Vagina (tissue), 2 donors: Measurements from ENCODE around the gene EGLN2. TPM values are rescaled to one million over a fixed set of nuclear protein-coding genes. Genes with fewer than 3 reads are reported as not detected.
A peak's percentile ranks its signal among the peaks of the same experiment; 100 is the strongest.
"Not testable (repeated sequence)": the region's sequence is repeated elsewhere in the genome, so short reads cannot be mapped to it uniquely, and the experiment has no call there.

Experiments used
- DNase-seq, 2 donors: peaks; one replicate each; pipeline ENCODE4 v3.0.0-alpha.2; 2017; ENCODE audit errors: extremely low spot score in 2 of 2
- H3K27ac ChIP-seq: fragments of 200-600 bp; sonication (generic); one replicate; pipeline ENCODE4 v1.5.1; 2019
- H3K27me3 ChIP-seq: fragments of 200-600 bp; sonication (generic); one replicate; pipeline ENCODE4 v1.5.1; 2019
- H3K36me3 ChIP-seq, 2 donors: fragments of 200-600 bp; sonication (generic); one replicate each; pipeline ENCODE4 v1.5.1; 2017 to 2019
- H3K4me1 ChIP-seq: fragments of 200-600 bp; sonication (generic); one replicate; pipeline ENCODE4 v1.5.1; 2019
- H3K4me3 ChIP-seq, 2 donors: fragments of 200-600 bp; sonication (generic); 1 replicate in 1 of 2; 2 replicates in 1 of 2; pipeline ENCODE4 v1.5.1; 2016 to 2019
- H3K9me3 ChIP-seq: fragments of 200-600 bp; sonication (generic); one replicate; pipeline ENCODE4 v1.5.1; 2019
- POLR2A ChIP-seq, 2 donors: fragments of 450-650 bp; IDR thresholded peaks; one replicate each; pipeline ENCODE4 v1.6.1; 2017; ENCODE audit warnings: antibody characterized with exemption in 2 of 2, mild to moderate bottlenecking in 2 of 2, moderate library complexity in 2 of 2
- POLR2AphosphoS5 ChIP-seq, 2 donors: sonication (generic); formaldehyde crosslinking; IDR thresholded peaks; one replicate each; pipeline ENCODE4 v1.9.0; 2017; ENCODE audit warnings: antibody characterized with exemption in 2 of 2, mild to moderate bottlenecking in 2 of 2, low read depth in 1 of 2; ENCODE audit not compliant: insufficient read depth in 1 of 2
- intact Hi-C: fragments of 100-400 bp; cut with DNase I; formaldehyde crosslinking; loops from one replicate; pipeline ENCODE4 v1.15.1; 2023
- total RNA-seq: library from RNA; depleted of rRNA; stranded (reverse); fragments of >200 nt; gene quantifications from one replicate; pipeline ENCODE4 v1.2.3, GENCODE V29; 2016
- TF ChIP-seq, protein P1 (sequence below), 3 experiments: fragments of 450-650 bp in 2 of 3; fragments of 200-600 bp in 1 of 3; sonication (generic) in 1 of 3; IDR thresholded peaks; one replicate each; pipeline ENCODE4 v1.5.1; 2017 to 2019; ENCODE audit warnings: antibody characterized with exemption in 3 of 3, mild to moderate bottlenecking in 2 of 3, moderate library complexity in 2 of 3

Gene EGLN2
- total RNA-seq, 1 donor from 2014 or later: 76.9 TPM

DNA sequence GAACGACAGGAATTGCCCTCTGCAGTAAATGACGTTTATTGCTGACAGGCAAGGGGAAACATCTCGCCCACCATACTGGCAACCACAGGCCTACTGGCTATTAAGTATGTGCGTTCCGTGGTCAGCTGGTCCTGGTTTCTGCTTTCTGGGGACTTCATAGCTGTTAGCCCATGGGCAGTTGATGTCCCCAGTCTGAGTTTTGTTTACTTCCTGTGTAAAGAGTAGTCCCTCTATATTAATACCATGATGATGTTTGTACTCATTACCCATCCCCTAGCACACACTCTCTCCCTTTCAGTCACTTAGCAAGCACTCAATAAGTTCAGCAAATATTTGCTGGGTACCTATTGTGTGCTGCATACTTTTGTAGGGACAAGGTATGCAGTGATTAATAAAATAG is 30.1 kb upstream of the EGLN2 start:
- no peak for DNase-seq
- H3K9me3 ChIP-seq: no peaks in the 10 kb centered on the region
- H3K27ac ChIP-seq: no peak overlapping the region
- intact Hi-C loops: no loop called here
- H3K27me3 ChIP-seq: no peaks in the 10 kb centered on the region
- peaks cover 0 to 31% of the 10 kb centered on the region in 2 donors for H3K36me3 ChIP-seq
- no peaks in the 10 kb centered on the region for H3K4me1 ChIP-seq
- H3K4me3 ChIP-seq: no peak overlapping the region
- no peak for TF ChIP-seq POLR2A (IDR thresholded peaks at IDR 0.05)
- TF ChIP-seq POLR2AphosphoS5 (IDR thresholded peaks at IDR 0.05; ENCODE audit: insufficient read depth in 1 of 2, low read depth in 1 of 2): no peak

DNA sequence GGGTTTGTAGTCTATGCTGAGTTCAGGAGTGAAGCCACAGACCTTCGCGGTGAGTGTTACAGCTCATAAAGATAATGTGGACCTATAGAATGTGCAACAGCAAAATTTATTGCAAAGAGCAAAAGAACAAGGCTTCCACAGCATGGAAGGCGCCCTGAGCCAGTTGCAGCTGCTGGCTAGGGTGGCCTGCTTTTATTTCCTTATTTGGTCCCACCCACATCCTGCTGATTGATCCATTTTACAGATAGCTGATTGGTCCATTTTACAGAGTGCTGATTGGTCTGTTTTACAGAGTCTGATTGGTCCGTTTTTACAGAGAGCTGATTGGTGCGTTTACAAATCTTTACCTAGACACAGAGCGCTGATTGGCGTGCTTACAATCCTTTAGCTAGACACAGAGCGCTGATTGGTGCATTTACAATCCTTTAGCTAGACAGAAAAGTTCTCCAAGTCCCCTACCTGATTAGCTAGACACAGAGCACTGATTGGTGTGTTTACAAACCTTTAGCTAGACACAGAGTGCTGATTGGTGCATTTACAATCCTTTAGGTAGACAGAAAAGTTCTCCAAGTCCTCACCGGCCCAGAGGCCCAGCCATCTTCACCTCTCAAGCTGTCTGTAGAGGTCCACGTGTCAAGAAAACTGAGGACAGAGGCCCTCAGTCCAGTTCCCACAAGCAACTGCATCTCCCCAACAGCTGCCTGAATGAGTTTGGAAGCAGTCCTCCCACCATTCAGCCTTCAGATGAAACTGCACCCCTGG is 27.7 kb upstream of the EGLN2 start:
- H3K9me3 ChIP-seq, H3K4me1 ChIP-seq, intact Hi-C loops, H3K27ac ChIP-seq, H3K4me3 ChIP-seq, DNase-seq, H3K27me3 ChIP-seq, H3K36me3 ChIP-seq: not testable (repeated sequence)

DNA sequence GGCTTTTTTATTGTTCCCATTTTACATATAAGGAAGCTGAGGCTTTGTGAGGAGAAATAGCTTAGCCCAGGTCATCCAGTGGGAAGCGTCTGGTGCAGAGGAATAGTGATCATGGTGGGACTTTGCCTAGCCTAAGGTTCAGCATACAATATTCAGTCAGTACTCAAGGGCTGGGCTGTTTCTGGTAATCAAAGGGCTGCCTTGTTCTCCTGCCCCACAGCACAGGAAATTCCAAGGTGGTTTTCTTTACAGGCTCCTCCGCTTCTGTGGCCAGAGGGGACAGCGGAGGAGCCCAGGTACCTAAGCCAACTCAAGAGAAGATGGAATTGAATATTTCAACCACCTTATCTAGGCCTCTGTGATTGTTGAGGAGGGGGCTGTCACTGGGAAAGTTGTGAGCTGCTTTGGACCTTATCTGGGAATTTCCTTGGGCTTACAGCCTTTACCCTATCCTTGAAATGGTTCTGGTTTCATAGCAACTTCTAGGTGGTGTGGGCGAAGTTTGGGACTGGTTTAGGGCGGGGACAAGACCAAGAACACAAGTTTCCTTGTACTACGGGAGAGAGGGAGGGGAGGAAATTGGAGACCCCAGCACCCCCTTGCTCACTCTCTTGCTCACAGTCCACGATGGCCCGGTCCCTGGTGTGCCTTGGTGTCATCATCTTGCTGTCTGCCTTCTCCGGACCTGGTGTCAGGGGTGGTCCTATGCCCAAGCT is 23.9 kb upstream of the EGLN2 start, which contains the start of gene MIA:
MIA (plus strand) TSS at position 606 of the 716 bp plus-strand sequence; CDS start at position 628, 22 bp downstream.
- Histone ChIP-seq H3K27me3 (no peaks in the 10 kb centered on the region), H3K4me3 (no peak within 1 kb of the TSS), H3K36me3 (no peaks in the 10 kb centered on the region), H3K4me1 (peaks cover 15% of the 10 kb centered on the region), H3K9me3 (no peaks in the 10 kb centered on the region), H3K27ac (peak within 1 kb of the TSS; percentile 88)
- intact Hi-C loops: no loop called here
- DNase-seq: no peak
- TF ChIP-seq POLR2A (IDR thresholded peaks at IDR 0.05) (no peak), POLR2AphosphoS5 (IDR thresholded peaks at IDR 0.05; ENCODE audit: insufficient read depth in 1 of 2, low read depth in 1 of 2) (no peak)
- TF ChIP-seq, protein P1, sequence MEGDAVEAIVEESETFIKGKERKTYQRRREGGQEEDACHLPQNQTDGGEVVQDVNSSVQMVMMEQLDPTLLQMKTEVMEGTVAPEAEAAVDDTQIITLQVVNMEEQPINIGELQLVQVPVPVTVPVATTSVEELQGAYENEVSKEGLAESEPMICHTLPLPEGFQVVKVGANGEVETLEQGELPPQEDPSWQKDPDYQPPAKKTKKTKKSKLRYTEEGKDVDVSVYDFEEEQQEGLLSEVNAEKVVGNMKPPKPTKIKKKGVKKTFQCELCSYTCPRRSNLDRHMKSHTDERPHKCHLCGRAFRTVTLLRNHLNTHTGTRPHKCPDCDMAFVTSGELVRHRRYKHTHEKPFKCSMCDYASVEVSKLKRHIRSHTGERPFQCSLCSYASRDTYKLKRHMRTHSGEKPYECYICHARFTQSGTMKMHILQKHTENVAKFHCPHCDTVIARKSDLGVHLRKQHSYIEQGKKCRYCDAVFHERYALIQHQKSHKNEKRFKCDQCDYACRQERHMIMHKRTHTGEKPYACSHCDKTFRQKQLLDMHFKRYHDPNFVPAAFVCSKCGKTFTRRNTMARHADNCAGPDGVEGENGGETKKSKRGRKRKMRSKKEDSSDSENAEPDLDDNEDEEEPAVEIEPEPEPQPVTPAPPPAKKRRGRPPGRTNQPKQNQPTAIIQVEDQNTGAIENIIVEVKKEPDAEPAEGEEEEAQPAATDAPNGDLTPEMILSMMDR (IDR thresholded peaks at IDR 0.05): no peak

DNA sequence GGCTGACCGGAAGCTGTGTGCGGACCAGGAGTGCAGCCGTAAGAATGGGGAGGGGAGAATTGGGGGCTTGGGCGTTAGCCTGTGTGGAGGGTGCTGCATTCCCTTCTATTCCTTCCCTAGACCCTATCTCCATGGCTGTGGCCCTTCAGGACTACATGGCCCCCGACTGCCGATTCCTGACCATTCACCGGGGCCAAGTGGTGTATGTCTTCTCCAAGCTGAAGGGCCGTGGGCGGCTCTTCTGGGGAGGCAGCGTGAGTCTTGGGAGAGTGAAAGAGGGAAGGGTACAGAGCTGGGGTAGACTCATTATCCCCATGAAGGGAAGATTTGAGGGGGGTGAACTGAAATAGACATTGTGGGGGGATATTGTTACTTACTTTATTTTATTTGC is 23.4 kb upstream of the EGLN2 start:
- DNase-seq: no peak
- Histone ChIP-seq H3K27ac (no peak overlapping the region), H3K4me3 (no peak overlapping the region), H3K9me3 (no peaks in the 10 kb centered on the region), H3K4me1 (peaks cover 15% of the 10 kb centered on the region), H3K27me3 (no peaks in the 10 kb centered on the region), H3K36me3 (no peaks in the 10 kb centered on the region)
- intact Hi-C loops: no loop called here
- TF ChIP-seq POLR2A (IDR thresholded peaks at IDR 0.05) (no peak), POLR2AphosphoS5 (IDR thresholded peaks at IDR 0.05; ENCODE audit: insufficient read depth in 1 of 2, low read depth in 1 of 2) (no peak)
- TF ChIP-seq, protein P1 (IDR thresholded peaks at IDR 0.05): no peak

DNA sequence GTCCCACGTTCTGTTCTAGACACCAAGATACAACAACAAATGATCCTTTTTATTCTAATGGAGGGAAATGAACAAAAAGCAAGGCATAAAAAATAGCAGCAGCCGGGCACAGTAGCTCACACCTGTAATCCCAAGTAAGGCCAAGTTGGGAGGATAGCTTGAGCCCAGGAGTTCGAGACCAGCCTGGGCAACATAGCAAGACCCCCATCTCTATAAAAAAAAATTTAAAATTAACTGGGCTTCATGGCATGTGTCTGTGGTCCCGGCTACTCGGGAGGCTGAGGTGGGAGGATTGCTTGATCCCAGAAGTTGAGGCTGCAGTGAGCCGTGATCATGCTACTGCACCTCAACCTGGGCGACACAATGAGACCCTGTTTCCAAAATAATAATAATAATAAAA is 22.6 kb upstream of the EGLN2 start:
- Histone ChIP-seq H3K9me3 (no peaks in the 10 kb centered on the region), H3K27me3 (no peaks in the 10 kb centered on the region), H3K36me3 (no peaks in the 10 kb centered on the region), H3K4me3 (no peak overlapping the region), H3K4me1 (peaks cover 15% of the 10 kb centered on the region), H3K27ac (peak overlapping the region; percentile 88)
- no peak for TF ChIP-seq POLR2AphosphoS5 (IDR thresholded peaks at IDR 0.05; ENCODE audit: insufficient read depth in 1 of 2, low read depth in 1 of 2)
- no peak for TF ChIP-seq POLR2A (IDR thresholded peaks at IDR 0.05)
- TF ChIP-seq, protein P1 (IDR thresholded peaks at IDR 0.05): no peak
- no peak for DNase-seq
- intact Hi-C loops: no loop called here
